PC-9 (cell line): ENCODE data around the gene YPEL2. TPM values are rescaled to one million over a fixed set of nuclear protein-coding genes. Genes with fewer than 3 reads are reported as not detected.

Experiments used
- BruUV-seq: library from RNA; stranded (reverse); fragments of 400-500 nt; replicated peaks from 2 replicates; lab custom pipeline; 2021; lab: Mats Ljungman, UMichigan
- CTCF ChIA-PET: fragments of 300-600 bp; sonication (Branson Sonifier 250); formaldehyde crosslinking; loops from one replicate; lab custom pipeline; 2022; ENCODE audit warnings: antibody characterized with exemption; lab: Charles Lee
- POLR2A ChIA-PET: fragments of 300-600 bp; sonication (Branson Sonifier 250); formaldehyde crosslinking; loops from one replicate; lab custom pipeline; 2022; ENCODE audit warnings: antibody characterized with exemption; ENCODE audit not compliant: unreplicated experiment; lab: Charles Lee
- DNase-seq, 2 experiments: peaks; one replicate each; pipeline versions ENCODE4 v3.0.0 to v3.0.0-alpha.2; 2015 to 2022; ENCODE audit warnings: mixed read lengths in 1 of 2
- H2AFZ ChIP-seq: fragments of 200-600 bp; sonication (generic); 2 replicates; pipeline ENCODE4 v1.8.1; 2017; ENCODE audit warnings: antibody characterized with exemption
- H3F3A ChIP-seq: fragments of 200-600 bp; sonication (generic); 2 replicates; pipeline ENCODE4 v1.8.1; 2017; ENCODE audit warnings: antibody characterized with exemption, mild to moderate bottlenecking, low read depth; ENCODE audit not compliant: insufficient read depth
- H3K27ac ChIP-seq: fragments of 200-600 bp; sonication (generic); 2 replicates; pipeline ENCODE4 v1.6.1; 2016; ENCODE audit warnings: mixed run types
- H3K27me3 ChIP-seq: fragments of 200-600 bp; sonication (generic); 2 replicates; pipeline ENCODE4 v1.6.1; 2016; ENCODE audit warnings: low read depth, mixed run types; ENCODE audit not compliant: insufficient read depth
- H3K36me3 ChIP-seq: fragments of 200-600 bp; sonication (generic); 2 replicates; pipeline ENCODE4 v1.6.1; 2016; ENCODE audit warnings: low read depth, mixed run types
- H3K4me1 ChIP-seq: fragments of 200-600 bp; sonication (generic); replicated peaks from 2 replicates; pipeline ENCODE4 v1.6.1; 2016; ENCODE audit warnings: mixed run types; ENCODE audit not compliant: insufficient read depth
- H3K4me2 ChIP-seq: fragments of 200-600 bp; sonication (generic); 2 replicates; pipeline ENCODE4 v1.6.1; 2017; ENCODE audit warnings: mixed run types
- H3K4me3 ChIP-seq: fragments of 200-600 bp; sonication (generic); 2 replicates; pipeline ENCODE4 v1.6.1; 2016; ENCODE audit warnings: mixed run types
- H3K79me2 ChIP-seq: fragments of 200-600 bp; sonication (generic); 2 replicates; pipeline ENCODE4 v1.6.1; 2017; ENCODE audit warnings: low read depth, mixed run types
- H3K9me2 ChIP-seq: fragments of 200-600 bp; sonication (generic); 2 replicates; pipeline ENCODE4 v1.8.1; 2017; ENCODE audit warnings: mild to moderate bottlenecking; ENCODE audit not compliant: insufficient read depth
- H3K9me3 ChIP-seq: fragments of 200-600 bp; sonication (generic); 2 replicates; pipeline ENCODE4 v1.8.1; 2016; ENCODE audit warnings: low read depth; ENCODE audit not compliant: insufficient read depth
- H4K20me1 ChIP-seq: fragments of 200-600 bp; sonication (generic); 2 replicates; pipeline ENCODE4 v1.8.1; 2017; ENCODE audit not compliant: insufficient read depth
- CTCF ChIP-seq: fragments of 200-600 bp; sonication (generic); conservative IDR thresholded peaks from 2 replicates; pipeline ENCODE4 v1.6.1; 2017; ENCODE audit warnings: mixed run types, antibody characterized with exemption, mild to moderate bottlenecking, moderate library complexity
- EZH2 ChIP-seq: fragments of 200-600 bp; sonication (generic); IDR thresholded peaks from 2 replicates; pipeline ENCODE4 v1.8.0; 2017; ENCODE audit warnings: antibody characterized with exemption, low read depth
- intact Hi-C: fragments of 100-400 bp; cut with micrococcal nuclease; formaldehyde crosslinking; loops from one replicate; pipeline ENCODE4 v1.10.0; 2022; ENCODE audit not compliant: unreplicated experiment
- total RNA-seq: library from RNA; stranded (reverse); gene quantifications from 2 replicates; pipeline ENCODE4 v1.2.3, GENCODE V29; 2021

YPEL2 gene
- total RNA-seq, 1 experiment from 2014 or later, result 12.9 TPM

DNA sequence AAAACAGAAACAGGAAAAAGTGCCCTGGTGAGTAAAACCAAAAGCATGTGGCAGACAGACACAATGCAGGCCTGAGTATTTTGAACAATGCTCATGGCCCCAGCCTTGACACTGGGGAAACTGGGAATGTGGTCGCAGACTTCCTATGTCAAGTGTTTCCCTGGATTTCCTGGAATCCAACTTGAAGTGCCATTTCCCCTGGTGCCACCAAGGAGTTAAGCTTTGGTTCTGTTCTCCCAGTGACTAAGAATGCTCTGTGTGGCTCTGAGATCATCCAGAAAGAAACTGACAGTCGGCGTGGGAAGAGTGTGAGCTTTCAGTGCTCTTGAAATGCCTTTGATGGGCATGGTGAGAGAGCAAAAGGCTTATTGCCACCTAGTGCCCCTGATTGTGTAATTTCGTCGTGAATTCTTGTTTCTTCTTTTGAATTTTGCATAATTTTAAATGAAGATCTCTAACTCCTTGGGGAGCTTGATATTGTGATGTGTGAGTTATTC is 96.0 kb downstream of the YPEL2 start:
- CTCF ChIA-PET, result interaction anchor here (0.6 kb wide), 1 partner anchor 13 kb away, joined by 3 read pairs; no protein-coding TSS in a partner anchor
- no peaks in the 10 kb centered on the region for H3K27me3 ChIP-seq
- no peaks in the 10 kb centered on the region for H3K79me2 ChIP-seq
- intact Hi-C loops, result no loop called here
- peak overlapping the region; percentile 27; the same call in 1 of the 2 replicates for H3K27ac ChIP-seq
- peak overlapping the region; percentile 27 for H3K4me2 ChIP-seq
- BruUV-seq, result no TSS peak
- H2AFZ ChIP-seq, result no peak overlapping the region
- no peak for TF ChIP-seq CTCF
- TF ChIP-seq EZH2, result no peak
- H3F3A ChIP-seq, result peaks cover 24% of the 10 kb centered on the region; the same call in 1 of the 2 replicates
- no peaks in the 10 kb centered on the region for H3K36me3 ChIP-seq
- no peak for DNase-seq
- no peaks in the 10 kb centered on the region for H3K9me2 ChIP-seq
- H3K4me3 ChIP-seq, result no peak overlapping the region
- H4K20me1 ChIP-seq, result no peaks in the 10 kb centered on the region
- H3K9me3 ChIP-seq, result no peaks in the 10 kb centered on the region
- peaks cover 27% of the 10 kb centered on the region for H3K4me1 ChIP-seq
- POLR2A ChIA-PET, result no interaction called here

GRCh38 chr17:59427996-59428395 is 96.5 kb downstream of the YPEL2 start:
- H3K4me1 ChIP-seq, result peaks cover 22% of the 10 kb centered on the region
- TF ChIP-seq CTCF, result no peak
- TF ChIP-seq EZH2, result no peak
- no TSS peak for BruUV-seq
- H3K36me3 ChIP-seq, result no peaks in the 10 kb centered on the region
- ChIA-PET POLR2A (no interaction called here), CTCF (interaction anchor here (0.6 kb wide), 1 partner anchor 12 kb away, joined by 3 read pairs; no protein-coding TSS in a partner anchor)
- H3K9me2 ChIP-seq, result no peaks in the 10 kb centered on the region
- H3K27me3 ChIP-seq, result no peaks in the 10 kb centered on the region
- no peak overlapping the region for H3K4me3 ChIP-seq
- no peaks in the 10 kb centered on the region for H4K20me1 ChIP-seq
- peaks cover 19% of the 10 kb centered on the region; the same call in 1 of the 2 replicates for H3F3A ChIP-seq
- no peaks in the 10 kb centered on the region for H3K9me3 ChIP-seq
- no peak overlapping the region for H2AFZ ChIP-seq
- no peaks in the 10 kb centered on the region for H3K79me2 ChIP-seq
- no peak for DNase-seq
- H3K27ac ChIP-seq, result 0 out of 2 replicates have a peak overlapping the region, but pooled peaks have one; percentile 27
- H3K4me2 ChIP-seq, result no peak overlapping the region
- intact Hi-C loops, result no loop called here

DNA sequence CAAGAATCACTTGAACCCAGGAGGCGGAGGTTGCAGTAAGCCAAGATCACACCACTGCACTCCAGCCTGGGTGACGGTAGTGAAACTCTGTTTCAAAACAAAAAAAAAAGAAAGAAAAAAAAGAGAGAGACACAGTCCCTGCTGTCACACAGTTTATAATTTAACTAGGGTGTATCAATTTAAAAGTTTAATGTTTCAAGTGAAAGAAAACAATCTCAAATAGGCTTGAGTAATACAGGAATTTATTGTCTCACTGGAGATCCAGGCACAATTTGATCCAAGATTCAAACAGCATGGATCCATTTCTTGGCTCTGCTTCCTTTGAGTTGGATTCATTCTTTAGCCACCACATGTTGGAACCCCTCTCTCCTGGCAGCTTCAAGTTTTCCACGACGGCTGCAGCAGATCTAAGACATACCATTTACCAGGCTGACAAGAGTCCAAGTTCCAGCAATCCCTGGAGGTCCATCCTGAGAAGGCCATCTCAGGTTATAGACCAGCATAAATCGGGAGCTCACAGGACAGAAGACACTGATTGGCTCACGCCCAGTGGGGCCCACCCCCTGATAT is 97.5 kb downstream of the YPEL2 start:
- Histone ChIP-seq H3F3A (peaks cover 10% of the 10 kb centered on the region; the same call in 1 of the 2 replicates), H3K27me3 (no peaks in the 10 kb centered on the region), H3K4me1 (peaks cover 12% of the 10 kb centered on the region), H3K4me2 (no peak overlapping the region), H3K9me2 (no peaks in the 10 kb centered on the region), H3K4me3 (no peak overlapping the region), H3K9me3 (no peaks in the 10 kb centered on the region), H3K36me3 (no peaks in the 10 kb centered on the region), H3K27ac (no peak overlapping the region), H2AFZ (no peak overlapping the region), H4K20me1 (no peaks in the 10 kb centered on the region), H3K79me2 (no peaks in the 10 kb centered on the region)
- no peak for DNase-seq
- BruUV-seq, result no TSS peak
- CTCF ChIA-PET, result interaction anchor here (0.6 kb wide), 1 partner anchor 10 kb away, joined by 5 read pairs; no protein-coding TSS in a partner anchor
- intact Hi-C loops, result no loop called here
- TF ChIP-seq CTCF (no peak), EZH2 (no peak)
- POLR2A ChIA-PET, result no interaction called here
